C4-2B (cell line): ENCODE measurements around the gene FCRL5.

ENCODE experiments used
- ZFX ChIP-seq: fragments of 450-650 bp; IDR thresholded peaks from 2 replicates; pipeline ENCODE4 v1.6.1; 2017
- TF ChIP-seq, protein P1 (sequence below): fragments of 450-650 bp; conservative IDR thresholded peaks from 2 replicates; pipeline ENCODE4 v1.5.1; 2017; ENCODE audit warnings: mild to moderate bottlenecking

DNA sequence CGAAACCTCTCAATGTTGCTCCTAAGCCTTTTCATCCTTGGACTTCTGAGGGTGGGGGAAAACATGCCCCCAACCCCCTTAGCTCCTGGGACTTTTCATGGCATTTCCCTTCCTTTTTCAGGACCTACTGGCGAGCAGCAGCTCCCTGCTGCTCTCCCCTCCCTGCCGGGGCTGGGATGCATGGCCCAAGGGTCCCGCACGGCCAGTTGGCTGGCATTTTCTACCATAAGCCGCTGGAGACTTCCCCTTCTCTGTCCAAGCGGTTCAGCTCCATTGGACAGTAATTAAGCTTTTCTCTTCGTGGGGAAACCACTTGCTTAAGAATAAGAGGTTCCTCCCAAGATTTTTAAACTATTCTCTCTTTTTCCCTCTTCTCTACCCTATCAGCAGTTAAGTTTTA lies 52.8 kb downstream of the FCRL5 start:
- TF ChIP-seq, protein P1, sequence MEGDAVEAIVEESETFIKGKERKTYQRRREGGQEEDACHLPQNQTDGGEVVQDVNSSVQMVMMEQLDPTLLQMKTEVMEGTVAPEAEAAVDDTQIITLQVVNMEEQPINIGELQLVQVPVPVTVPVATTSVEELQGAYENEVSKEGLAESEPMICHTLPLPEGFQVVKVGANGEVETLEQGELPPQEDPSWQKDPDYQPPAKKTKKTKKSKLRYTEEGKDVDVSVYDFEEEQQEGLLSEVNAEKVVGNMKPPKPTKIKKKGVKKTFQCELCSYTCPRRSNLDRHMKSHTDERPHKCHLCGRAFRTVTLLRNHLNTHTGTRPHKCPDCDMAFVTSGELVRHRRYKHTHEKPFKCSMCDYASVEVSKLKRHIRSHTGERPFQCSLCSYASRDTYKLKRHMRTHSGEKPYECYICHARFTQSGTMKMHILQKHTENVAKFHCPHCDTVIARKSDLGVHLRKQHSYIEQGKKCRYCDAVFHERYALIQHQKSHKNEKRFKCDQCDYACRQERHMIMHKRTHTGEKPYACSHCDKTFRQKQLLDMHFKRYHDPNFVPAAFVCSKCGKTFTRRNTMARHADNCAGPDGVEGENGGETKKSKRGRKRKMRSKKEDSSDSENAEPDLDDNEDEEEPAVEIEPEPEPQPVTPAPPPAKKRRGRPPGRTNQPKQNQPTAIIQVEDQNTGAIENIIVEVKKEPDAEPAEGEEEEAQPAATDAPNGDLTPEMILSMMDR = no peak
- TF ChIP-seq ZFX = no peak
